Islet of Langerhans (tissue), 1 donor: ENCODE data around the gene C3orf20.

Experiments used
- FAIRE-seq: peaks from one replicate; lab custom pipeline; 2011; peaks lifted over from hg19 to GRCh38; lab: Jason Lieb, UNC

The C3orf20 gene

GRCh38 chr3:14775011-14775410, 100.1 kb downstream of the C3orf20 start:
- FAIRE-seq = no peak

GRCh38 chr3:14775563-14775962, 100.6 kb downstream of the C3orf20 start:
- FAIRE-seq = no peak

DNA sequence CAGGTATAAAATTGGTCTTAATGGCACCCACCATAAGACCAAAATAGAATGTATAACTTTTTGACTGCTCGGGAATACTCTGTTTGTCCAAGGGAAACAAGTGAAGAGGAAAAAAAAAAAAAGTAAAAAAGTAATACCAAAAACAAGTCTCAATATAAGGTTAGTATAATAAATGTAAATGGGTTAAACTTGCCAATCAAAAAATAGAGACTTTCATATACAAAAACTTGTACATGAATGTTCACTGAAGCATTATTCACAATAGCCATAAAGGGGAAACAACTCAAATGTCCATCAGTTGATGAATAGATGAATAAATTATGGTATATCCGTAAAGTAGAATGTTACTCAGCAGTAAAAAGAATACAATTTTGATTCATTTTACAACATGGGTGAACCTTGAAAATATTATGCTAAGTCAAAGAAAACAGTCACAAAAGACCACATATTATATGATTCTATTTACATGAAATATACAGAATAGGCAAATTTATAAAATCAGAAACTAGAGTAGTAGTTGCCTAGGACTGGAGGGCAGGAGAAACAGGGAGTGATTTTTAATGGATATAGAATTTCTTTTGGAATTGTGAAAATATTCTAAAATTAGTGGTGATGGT, 104.2 kb downstream of the C3orf20 start:
- FAIRE-seq = no peak

DNA sequence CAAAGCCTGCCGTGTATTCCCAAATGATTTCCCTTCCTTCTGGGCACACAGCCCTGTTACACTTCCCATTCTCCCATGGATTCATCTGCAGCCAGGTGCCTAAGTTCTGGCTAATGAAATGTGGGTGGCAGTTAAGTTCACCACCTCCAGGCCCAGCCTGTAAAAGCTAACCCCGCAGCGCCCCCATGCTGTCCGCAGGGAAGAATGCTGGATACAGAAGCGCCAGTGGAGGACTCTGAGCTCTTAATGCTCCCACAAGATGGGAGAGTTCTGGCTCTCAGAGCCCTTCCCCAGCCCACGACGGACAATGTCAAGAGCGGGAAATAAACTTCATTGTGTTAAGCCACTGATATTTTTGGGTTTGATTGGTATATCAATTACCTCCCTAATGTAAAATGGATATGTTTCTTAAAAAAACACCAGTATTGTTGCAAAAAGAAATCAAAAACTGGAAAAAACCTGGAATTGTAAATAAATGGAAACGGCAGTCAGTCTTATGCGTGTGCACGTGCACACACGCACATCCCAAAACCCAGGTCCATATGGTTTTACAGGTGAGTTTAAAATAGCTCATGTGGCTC, 106.1 kb downstream of the C3orf20 start:
- FAIRE-seq = no peak

DNA sequence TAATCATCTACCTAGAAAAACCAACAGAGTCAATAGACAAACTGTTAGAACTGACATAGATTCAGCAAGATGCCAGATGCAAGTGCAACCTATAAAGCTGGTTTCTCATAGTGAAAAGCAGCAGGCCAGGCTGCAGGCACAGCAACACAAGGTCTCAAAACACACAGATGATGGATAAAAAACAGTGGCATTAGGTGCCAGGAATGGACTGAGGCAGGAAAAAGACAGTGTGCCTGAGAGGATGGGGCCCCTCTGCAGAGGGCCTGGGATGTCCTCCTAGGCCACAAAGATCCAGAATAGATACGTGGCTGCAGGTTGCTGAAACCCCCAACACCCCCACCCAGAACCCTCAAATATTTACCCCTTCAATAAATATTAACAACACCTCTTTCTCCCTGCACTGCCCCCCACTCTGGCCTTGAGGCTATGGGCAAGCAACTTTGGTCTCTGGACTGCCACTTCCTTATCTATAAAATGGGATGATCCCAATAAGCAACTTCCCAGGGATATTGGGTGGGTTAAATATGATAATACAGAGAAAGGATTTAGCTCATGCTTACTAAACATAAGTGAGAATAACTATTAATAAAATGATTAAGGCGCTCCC, 108.6 kb downstream of the C3orf20 start:
- no peak for FAIRE-seq

GRCh38 chr3:14784087-14784681, 109.2 kb downstream of the C3orf20 start:
- no peak for FAIRE-seq

DNA sequence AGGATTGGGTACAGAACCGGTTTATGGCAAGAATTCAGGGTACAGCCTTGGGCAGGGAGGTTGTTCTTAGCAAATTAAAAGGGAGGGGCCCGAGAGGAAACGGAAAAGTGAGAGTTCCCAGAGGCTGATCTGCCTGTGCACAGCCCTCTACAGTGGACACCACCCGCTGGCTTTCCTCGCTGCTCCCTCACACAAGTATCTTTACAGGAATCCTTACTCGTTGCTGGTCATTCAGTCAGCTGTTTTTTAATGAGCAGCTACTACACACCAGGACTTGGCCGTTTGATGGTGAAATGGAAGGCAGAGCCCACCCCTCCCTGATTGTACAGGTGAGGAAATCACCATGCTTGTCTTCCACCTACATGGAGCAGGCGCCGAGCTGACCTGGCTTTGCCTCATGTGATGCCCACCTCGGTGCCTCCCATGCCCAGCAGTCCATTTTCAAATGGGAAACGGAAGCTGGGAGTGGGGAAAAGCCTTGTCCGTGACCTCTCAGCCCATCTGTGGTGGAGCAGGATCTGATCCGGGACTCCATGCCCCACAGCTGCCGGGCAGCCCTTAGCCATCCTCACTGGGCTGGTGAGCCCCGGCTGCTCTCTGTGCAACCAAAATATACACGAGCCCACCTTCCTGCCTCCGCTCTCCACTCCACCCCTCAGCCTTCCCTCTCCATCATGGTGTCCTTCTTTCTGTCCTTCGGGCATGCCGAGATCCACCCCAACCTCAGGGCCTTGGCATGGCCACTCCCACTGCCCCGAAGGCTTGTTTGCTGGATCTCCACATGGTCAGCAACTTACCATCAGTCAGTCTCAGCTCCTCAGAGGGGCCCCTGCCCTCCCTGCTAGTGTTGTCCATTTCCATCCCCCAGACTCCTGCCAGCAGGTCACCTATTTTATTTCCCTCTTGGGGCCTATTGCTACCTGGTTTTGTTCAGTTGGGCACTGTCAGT, 110.5 kb downstream of the C3orf20 start:
- FAIRE-seq = no peak

DNA sequence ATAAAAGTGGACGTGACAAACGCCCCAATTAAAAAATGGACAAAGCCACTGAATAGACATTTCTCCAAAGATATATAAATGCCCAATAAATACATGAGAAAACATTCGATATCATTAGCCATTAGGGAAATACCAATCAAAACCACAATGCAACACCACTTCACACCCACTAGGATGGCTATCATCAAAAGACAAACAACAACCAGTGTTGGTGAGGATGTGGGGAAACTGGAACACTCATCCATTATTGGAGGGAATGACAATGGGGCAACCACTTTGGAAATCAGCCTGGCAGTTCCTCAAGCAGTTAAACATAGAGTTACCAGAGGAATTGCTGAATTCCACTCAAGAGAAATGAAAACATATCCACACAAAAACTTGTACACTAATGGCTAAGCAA, 111.4 kb downstream of the C3orf20 start:
- no peak for FAIRE-seq

GRCh38 chr3:14787630-14788029, 112.7 kb downstream of the C3orf20 start:
- FAIRE-seq = no peak

DNA sequence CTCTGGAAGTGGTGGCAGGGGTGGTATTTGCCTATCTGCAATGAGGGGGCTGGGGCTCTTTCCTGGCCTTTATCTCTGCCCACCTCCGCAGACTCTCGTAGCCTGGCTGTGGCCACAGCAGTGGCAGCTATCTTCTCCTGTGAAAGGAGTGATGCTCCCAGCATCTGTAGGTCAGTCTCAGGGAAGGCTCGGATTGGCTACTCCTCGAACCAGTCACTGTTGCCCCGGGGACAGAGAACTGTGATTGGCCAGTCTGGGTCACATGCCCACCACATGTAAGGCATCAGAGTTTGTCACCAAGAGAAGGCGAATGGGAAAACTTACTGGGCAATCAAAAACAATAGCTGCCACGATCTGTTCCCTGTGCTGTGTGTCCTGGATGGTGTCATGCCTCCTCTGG, 113.7 kb downstream of the C3orf20 start:
- FAIRE-seq = no peak

GRCh38 chr3:14789221-14789620, 114.3 kb downstream of the C3orf20 start:
- FAIRE-seq = no peak

- FAIRE-seq = no peak
Observed at GRCh38 chr3:14789640-14790285, 114.8 kb downstream of the C3orf20 start.

- FAIRE-seq = no peak
Observed at GRCh38 chr3:14791343-14791945, 116.5 kb downstream of the C3orf20 start.

GRCh38 chr3:14792691-14793121, 117.8 kb downstream of the C3orf20 start:
- FAIRE-seq = no peak

DNA sequence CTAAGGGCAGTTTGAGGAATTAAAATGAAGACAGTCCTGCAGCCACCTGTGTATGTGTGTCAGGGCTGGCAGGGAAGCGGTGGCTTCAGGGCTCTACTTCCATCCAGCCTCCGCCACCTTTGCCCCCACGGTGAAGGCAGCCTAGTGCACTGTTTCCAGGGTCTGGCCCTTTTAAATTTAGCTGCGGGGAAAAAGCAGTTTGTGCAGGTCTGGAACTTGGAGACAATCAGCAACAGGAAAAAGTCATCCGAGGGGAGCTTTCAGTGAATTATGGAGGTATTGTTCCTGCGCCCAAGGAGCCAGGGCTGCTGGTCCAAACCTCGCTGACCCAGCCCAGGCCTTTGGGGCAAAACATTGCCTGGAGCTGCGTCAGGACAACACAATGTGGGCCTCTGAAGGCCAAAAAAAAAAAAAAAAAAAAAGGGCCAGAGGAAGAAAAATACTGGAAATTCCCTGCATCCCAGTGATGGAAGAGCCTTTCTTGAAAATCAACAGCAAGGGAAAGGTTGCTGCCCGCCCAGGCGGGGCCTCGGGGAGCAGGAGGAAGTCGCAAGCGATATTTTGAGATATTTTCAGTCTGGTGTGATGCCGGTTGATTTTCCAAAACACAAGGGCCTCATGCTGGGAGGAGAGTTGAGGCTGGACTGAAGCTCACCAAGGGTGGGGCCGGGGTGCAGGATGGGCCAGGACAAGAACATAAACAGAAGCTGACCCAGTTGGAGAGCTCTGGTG, 118.4 kb downstream of the C3orf20 start:
- FAIRE-seq = no peak

DNA sequence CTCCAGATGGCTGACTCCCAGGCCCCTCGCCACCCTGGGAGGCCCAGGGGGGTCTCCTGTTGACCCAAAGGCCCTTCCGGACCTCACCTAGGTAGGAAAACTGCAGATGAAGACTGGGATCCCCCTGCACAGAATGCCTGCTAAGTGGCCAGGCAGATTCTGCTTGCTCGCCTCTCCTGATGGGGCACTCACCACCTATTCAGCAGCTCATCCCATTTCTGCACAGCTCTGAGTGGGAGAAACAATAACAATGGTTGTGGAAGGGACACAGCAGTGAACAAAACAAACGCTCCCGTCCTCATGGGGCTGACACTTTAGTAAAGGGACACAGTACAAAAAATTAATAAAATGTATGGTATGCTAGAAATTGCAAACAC, 118.9 kb downstream of the C3orf20 start:
- FAIRE-seq = no peak

GRCh38 chr3:14794435-14794834, 119.5 kb downstream of the C3orf20 start:
- no peak for FAIRE-seq

DNA sequence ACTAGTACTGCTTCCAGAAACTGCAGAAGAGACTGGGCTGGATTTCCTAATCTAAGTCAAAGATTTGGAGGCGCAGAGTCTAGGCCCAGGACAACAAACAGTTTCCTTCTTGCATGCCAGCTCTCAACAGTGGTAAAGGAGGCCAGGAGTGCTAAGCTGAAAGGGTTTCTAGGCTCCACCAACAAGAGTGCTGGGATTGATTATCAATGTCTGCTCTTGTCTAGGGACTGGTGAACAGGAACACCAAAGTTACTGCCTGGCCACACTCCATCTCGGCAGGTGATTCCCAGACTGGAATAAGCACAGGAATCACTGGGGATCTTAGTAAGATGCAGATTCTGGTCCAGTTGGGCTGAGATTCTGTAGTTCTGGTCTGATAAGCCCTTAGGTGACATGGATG, 121.1 kb downstream of the C3orf20 start:
- no peak for FAIRE-seq

GRCh38 chr3:14796403-14797077, 121.6 kb downstream of the C3orf20 start:
- no peak for FAIRE-seq

DNA sequence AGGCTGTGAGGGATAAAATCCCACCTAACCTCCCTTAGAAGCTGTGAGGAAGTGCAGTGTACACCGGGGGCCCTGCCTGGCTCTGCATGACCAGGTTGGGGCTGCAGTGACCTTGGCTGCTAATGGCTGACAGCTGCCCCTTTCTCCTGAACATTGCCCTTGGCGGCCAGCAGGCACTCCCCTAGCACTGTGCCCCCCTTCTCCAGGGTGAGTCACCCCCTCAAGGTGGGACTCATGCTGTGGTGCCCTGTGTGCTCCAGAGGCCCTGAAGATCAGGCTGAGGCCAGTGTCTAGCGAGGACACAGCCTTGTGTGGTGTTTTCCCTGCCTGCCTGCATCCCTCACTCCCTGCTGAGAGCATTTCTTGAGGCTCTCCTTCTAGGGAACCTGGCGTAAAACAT, 122.8 kb downstream of the C3orf20 start:
- no peak for FAIRE-seq
